ENCODE data around the gene TNFRSF4.

DNA sequence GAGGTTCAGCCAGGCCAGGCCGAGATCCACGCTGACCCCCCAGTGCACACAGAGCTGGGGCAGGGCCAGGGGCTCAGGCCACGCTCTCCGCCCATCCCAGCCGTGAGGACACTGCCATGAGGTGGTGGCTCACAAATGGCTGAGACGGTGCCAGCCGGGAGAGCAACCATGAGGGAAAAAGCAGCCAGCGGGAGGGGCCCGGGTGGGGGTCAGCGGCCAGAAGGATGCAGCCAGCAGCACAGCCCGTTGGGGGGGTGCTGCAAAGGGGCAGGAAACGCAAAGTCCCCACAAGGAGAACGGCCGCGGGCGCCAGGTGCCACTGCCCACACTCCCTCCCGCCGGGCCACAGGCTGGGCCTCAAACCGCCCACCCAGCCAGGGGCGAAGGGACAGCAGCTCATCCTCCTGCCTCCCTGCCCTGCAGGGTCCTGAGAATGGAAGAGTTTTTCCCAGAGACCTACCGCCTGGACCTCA lies 32.0 kb downstream of the TNFRSF4 start:
- no peak for TF ChIP-seq POLR2A (IDR thresholded peaks at IDR 0.05; ENCODE audit: extremely low read depth, insufficient read length)
- TF ChIP-seq, protein P1, sequence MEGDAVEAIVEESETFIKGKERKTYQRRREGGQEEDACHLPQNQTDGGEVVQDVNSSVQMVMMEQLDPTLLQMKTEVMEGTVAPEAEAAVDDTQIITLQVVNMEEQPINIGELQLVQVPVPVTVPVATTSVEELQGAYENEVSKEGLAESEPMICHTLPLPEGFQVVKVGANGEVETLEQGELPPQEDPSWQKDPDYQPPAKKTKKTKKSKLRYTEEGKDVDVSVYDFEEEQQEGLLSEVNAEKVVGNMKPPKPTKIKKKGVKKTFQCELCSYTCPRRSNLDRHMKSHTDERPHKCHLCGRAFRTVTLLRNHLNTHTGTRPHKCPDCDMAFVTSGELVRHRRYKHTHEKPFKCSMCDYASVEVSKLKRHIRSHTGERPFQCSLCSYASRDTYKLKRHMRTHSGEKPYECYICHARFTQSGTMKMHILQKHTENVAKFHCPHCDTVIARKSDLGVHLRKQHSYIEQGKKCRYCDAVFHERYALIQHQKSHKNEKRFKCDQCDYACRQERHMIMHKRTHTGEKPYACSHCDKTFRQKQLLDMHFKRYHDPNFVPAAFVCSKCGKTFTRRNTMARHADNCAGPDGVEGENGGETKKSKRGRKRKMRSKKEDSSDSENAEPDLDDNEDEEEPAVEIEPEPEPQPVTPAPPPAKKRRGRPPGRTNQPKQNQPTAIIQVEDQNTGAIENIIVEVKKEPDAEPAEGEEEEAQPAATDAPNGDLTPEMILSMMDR (IDR thresholded peaks at IDR 0.05; ENCODE audit: low read depth, low read length), result no peak

Data from NB4 (cell line).